ENCODE measurements around the gene ZNF593OS. TPM values are rescaled to one million over a fixed set of nuclear protein-coding genes. Genes with fewer than 3 reads are reported as not detected.

ZNF593OS gene
- total RNA-seq, 4 donors from 2014 or later, result not detected

- Histone ChIP-seq H3K27ac (no peak overlapping the region), H3K36me3 (no peaks in the 10 kb centered on the region), H3K27me3 (no peaks in the 10 kb centered on the region), H3K9me3 (no peaks in the 10 kb centered on the region), H3K4me3 (no peak overlapping the region), H3K4me1 (no peaks in the 10 kb centered on the region)
- TF ChIP-seq CTCF (IDR thresholded peaks at IDR 0.05) (no peak), POLR2A (IDR thresholded peaks at IDR 0.05) (no peak)
- no peak for DNase-seq
Measured at GRCh38 chr1:26145960-26146294, 25.7 kb downstream of the ZNF593OS start.

DNA sequence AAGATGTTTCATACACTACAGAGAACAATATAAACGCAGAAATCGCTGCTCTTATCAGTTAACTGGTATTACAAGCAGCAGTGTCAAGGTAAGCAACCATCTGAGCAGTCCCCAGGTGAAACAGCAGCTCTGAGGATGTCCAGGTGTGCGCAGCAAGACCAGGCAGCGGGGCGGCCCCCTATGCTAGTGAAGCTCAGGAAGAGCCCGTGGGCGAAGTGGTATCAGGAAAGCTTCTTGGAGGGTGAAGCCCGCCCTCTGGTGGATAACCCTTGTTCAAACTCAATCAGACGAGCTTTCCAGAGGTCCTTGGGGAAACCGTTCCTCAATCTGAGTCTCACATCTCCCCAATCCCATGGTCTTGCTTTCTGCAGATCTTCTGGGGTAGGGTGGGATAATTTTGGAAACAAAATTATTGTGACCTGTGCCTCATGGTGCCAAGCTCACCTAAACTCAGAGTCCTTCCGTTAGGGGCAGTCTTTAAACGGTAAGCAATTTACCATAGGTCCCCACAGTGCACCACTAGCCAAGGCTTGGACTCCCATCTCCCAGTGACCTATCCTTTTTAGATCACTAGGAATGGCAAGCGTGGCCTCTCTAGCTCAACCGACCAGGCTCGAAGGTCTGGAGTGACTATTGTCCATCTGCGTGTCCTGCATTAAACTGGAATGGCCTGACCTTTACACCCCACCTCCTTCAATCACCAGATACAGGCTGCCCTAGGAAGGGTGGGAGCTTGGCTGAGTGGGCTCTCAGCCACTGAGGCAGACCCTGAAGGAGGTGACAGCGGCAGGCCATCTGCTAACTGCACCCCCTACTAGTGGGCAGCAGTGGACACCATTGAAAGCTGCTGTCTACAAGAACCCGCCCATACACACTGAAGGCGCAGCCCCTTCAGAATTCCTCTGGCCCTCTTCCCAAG, 26.3 kb downstream of the ZNF593OS start:
- H3K9me3 ChIP-seq, result no peaks in the 10 kb centered on the region
- no peaks in the 10 kb centered on the region for H3K36me3 ChIP-seq
- H3K4me1 ChIP-seq, result no peaks in the 10 kb centered on the region
- no peaks in the 10 kb centered on the region for H3K27me3 ChIP-seq
- DNase-seq, result peak; percentile 78 to 93 (median 79)
- H3K27ac ChIP-seq, result no peak overlapping the region
- H3K4me3 ChIP-seq, result no peak overlapping the region
- peak; percentile 64 to 85 (median 82) for TF ChIP-seq CTCF (IDR thresholded peaks at IDR 0.05)
- no peak for TF ChIP-seq POLR2A (IDR thresholded peaks at IDR 0.05)

GRCh38 chr1:26142159-26142558, 29.5 kb downstream of the ZNF593OS start:
- no peak overlapping the region for H3K4me3 ChIP-seq
- H3K4me1 ChIP-seq, result no peaks in the 10 kb centered on the region
- H3K9me3 ChIP-seq, result no peaks in the 10 kb centered on the region
- TF ChIP-seq CTCF (IDR thresholded peaks at IDR 0.05), result no peak
- no peak for TF ChIP-seq POLR2A (IDR thresholded peaks at IDR 0.05)
- H3K27ac ChIP-seq, result no peak overlapping the region
- DNase-seq, result no peak
- no peaks in the 10 kb centered on the region for H3K36me3 ChIP-seq
- H3K27me3 ChIP-seq, result no peaks in the 10 kb centered on the region

- DNase-seq, result no peak
- H3K27ac ChIP-seq, result no peak overlapping the region
- H3K4me1 ChIP-seq, result no peaks in the 10 kb centered on the region
- no peaks in the 10 kb centered on the region for H3K27me3 ChIP-seq
- no peak for TF ChIP-seq CTCF (IDR thresholded peaks at IDR 0.05)
- no peak for TF ChIP-seq POLR2A (IDR thresholded peaks at IDR 0.05)
- no peaks in the 10 kb centered on the region for H3K9me3 ChIP-seq
- H3K36me3 ChIP-seq, result no peaks in the 10 kb centered on the region
- no peak overlapping the region for H3K4me3 ChIP-seq
Measured at GRCh38 chr1:26138974-26139558, 32.6 kb downstream of the ZNF593OS start.

GRCh38 chr1:26134466-26134865, 37.2 kb downstream of the ZNF593OS start:
- Histone ChIP-seq H3K4me3 (no peak overlapping the region), H3K27me3 (no peaks in the 10 kb centered on the region), H3K4me1 (no peaks in the 10 kb centered on the region), H3K27ac (no peak overlapping the region), H3K9me3 (no peaks in the 10 kb centered on the region), H3K36me3 (no peaks in the 10 kb centered on the region)
- TF ChIP-seq POLR2A (IDR thresholded peaks at IDR 0.05), result no peak
- TF ChIP-seq CTCF (IDR thresholded peaks at IDR 0.05), result no peak
- DNase-seq, result no peak
